Loucy (cell line): ENCODE data around the gene BCKDHB.

ENCODE experiments used
- H2AFZ ChIP-seq: fragments of 200-600 bp; sonication (generic); 2 replicates; pipeline ENCODE4 v1.6.0; 2016; ENCODE audit warnings: antibody characterized with exemption, mild to moderate bottlenecking, low read length, moderate library complexity
- H3F3A ChIP-seq: fragments of 200-600 bp; 2 replicates; pipeline ENCODE4 v1.6.0; 2016; ENCODE audit warnings: antibody characterized with exemption, low read depth, mild to moderate bottlenecking
- H3K27me3 ChIP-seq: fragments of 200-600 bp; sonication (generic); 2 replicates; pipeline ENCODE4 v1.6.1; 2014; ENCODE audit warnings: low read length, mild to moderate bottlenecking; ENCODE audit not compliant: insufficient read depth, poor library complexity, severe bottlenecking
- H3K36me3 ChIP-seq: fragments of 200-600 bp; sonication (generic); 2 replicates; pipeline ENCODE4 v1.6.1; 2016; ENCODE audit warnings: low read length; ENCODE audit not compliant: insufficient read depth
- H3K4me1 ChIP-seq: fragments of 200-600 bp; sonication (generic); 2 replicates; pipeline ENCODE4 v1.5.1; 2014; ENCODE audit warnings: low read length, mild to moderate bottlenecking; ENCODE audit not compliant: insufficient read depth, poor library complexity, severe bottlenecking
- H3K4me2 ChIP-seq: fragments of 200-600 bp; sonication (generic); 2 replicates; pipeline ENCODE4 v1.6.0; 2014; ENCODE audit warnings: antibody characterized with exemption, low read length, low read depth, mild to moderate bottlenecking; ENCODE audit not compliant: poor library complexity, severe bottlenecking
- H3K4me3 ChIP-seq: fragments of 200-600 bp; sonication (generic); 2 replicates; pipeline ENCODE4 v1.5.1; 2014; ENCODE audit warnings: low read length, mild to moderate bottlenecking, mixed read lengths; ENCODE audit not compliant: poor library complexity, severe bottlenecking
- H3K79me2 ChIP-seq: fragments of 200-600 bp; sonication (generic); 2 replicates; pipeline ENCODE4 v1.6.1; 2014; ENCODE audit warnings: low read length; ENCODE audit not compliant: insufficient read depth
- H3K9ac ChIP-seq: fragments of 200-600 bp; sonication (generic); 2 replicates; pipeline ENCODE4 v1.6.0; 2014; ENCODE audit warnings: mild to moderate bottlenecking, low read depth, low read length, moderate library complexity; ENCODE audit not compliant: poor library complexity, severe bottlenecking
- H3K9me2 ChIP-seq: fragments of 200-600 bp; sonication (generic); replicated peaks from 2 replicates; pipeline ENCODE4 v1.6.1; 2016; ENCODE audit warnings: low read depth, low read length, mixed read lengths
- H3K9me3 ChIP-seq: fragments of 200-600 bp; sonication (generic); 2 replicates; pipeline ENCODE4 v1.6.1; 2014; ENCODE audit warnings: mild to moderate bottlenecking, antibody characterized with exemption, low read length, low read depth; ENCODE audit not compliant: insufficient read depth
- H4K20me1 ChIP-seq: fragments of 200-600 bp; sonication (generic); 2 replicates; pipeline ENCODE4 v1.6.0; 2014; ENCODE audit warnings: antibody characterized with exemption, low read length, mild to moderate bottlenecking; ENCODE audit not compliant: insufficient read depth, poor library complexity, severe bottlenecking
- EZH2phosphoT487 ChIP-seq: fragments of 200-600 bp; IDR thresholded peaks from 2 replicates; pipeline ENCODE4 v1.6.1; 2018; ENCODE audit warnings: antibody characterized with exemption, mild to moderate bottlenecking, moderate library complexity, borderline replicate concordance
- TF ChIP-seq, protein P1 (sequence below): fragments of 200-600 bp; sonication (generic); conservative IDR thresholded peaks from 2 replicates; pipeline ENCODE4 v1.5.1; 2014; ENCODE audit warnings: mild to moderate bottlenecking, antibody characterized with exemption, low read length

BCKDHB gene

DNA sequence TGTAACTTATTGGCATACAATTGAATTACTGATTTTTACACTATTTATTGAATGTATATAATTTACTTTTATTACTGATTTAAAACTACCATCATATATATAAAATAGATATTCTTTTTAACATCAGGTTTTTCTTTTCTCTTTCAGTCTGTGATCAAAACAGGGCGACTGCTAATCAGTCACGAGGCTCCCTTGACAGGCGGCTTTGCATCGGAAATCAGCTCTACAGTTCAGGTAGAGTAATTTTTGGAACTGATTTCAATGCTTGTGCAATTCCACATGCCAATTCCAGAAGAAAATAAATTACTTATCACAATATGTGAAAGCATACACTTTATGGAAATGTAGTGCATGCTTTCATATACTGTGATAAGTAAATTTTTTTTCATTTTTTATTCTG lies 166.5 kb downstream of the BCKDHB start:
- H3K9ac ChIP-seq, result no peak overlapping the region
- H2AFZ ChIP-seq, result no peak overlapping the region
- H3K9me2 ChIP-seq, result no peaks in the 10 kb centered on the region
- no peaks in the 10 kb centered on the region for H4K20me1 ChIP-seq
- no peaks in the 10 kb centered on the region for H3K4me1 ChIP-seq
- H3K36me3 ChIP-seq, result no peaks in the 10 kb centered on the region
- no peak for TF ChIP-seq EZH2phosphoT487
- TF ChIP-seq, protein P1, sequence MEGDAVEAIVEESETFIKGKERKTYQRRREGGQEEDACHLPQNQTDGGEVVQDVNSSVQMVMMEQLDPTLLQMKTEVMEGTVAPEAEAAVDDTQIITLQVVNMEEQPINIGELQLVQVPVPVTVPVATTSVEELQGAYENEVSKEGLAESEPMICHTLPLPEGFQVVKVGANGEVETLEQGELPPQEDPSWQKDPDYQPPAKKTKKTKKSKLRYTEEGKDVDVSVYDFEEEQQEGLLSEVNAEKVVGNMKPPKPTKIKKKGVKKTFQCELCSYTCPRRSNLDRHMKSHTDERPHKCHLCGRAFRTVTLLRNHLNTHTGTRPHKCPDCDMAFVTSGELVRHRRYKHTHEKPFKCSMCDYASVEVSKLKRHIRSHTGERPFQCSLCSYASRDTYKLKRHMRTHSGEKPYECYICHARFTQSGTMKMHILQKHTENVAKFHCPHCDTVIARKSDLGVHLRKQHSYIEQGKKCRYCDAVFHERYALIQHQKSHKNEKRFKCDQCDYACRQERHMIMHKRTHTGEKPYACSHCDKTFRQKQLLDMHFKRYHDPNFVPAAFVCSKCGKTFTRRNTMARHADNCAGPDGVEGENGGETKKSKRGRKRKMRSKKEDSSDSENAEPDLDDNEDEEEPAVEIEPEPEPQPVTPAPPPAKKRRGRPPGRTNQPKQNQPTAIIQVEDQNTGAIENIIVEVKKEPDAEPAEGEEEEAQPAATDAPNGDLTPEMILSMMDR, result no peak
- H3K27me3 ChIP-seq, result no peaks in the 10 kb centered on the region
- no peak overlapping the region for H3K4me2 ChIP-seq
- no peaks in the 10 kb centered on the region for H3F3A ChIP-seq
- H3K79me2 ChIP-seq, result no peaks in the 10 kb centered on the region
- no peak overlapping the region for H3K4me3 ChIP-seq
- no peaks in the 10 kb centered on the region for H3K9me3 ChIP-seq

DNA sequence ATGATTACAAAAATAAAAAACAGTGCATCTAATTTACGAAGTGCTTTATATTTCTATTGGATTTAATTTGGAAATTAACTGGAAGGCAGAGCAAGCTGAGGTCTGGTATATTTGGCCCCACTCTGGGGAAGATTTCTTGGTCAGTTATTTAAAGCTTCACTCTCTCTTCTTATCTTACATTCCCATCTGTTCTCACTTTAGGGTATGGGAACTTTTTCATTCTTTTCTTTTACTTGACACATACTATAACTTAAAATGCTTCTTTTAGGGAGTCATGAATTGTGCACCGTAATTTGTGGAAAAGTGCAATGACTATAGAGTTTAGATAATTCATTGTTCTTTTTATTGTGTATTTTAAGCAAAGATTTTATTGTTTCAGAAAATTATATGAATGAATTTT lies 170.4 kb downstream of the BCKDHB start:
- H3K9me2 ChIP-seq, result no peaks in the 10 kb centered on the region
- H3K4me2 ChIP-seq, result no peak overlapping the region
- no peak overlapping the region for H3K9ac ChIP-seq

DNA sequence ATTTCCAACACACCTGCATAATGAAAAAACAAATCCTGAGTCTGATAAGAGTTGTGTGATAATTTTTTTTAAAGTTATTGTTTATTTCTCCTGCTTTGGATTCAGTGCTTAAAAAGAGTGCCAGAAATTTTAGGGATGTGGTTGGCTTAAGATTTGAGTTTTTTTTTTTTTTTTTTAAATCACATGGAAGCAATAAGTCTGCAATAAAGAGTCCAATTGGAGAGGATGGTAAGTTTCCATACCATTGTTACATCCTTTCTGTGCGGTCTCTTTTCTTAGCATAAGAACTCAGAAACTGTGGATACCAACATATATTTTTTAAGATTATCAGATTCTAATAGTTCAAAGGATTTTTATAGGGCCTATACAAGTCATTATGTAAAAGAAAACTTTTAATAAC lies 171.0 kb downstream of the BCKDHB start:
- no peaks in the 10 kb centered on the region for H3K9me3 ChIP-seq
- no peaks in the 10 kb centered on the region for H3F3A ChIP-seq
- peaks cover 5% of the 10 kb centered on the region for H3K4me1 ChIP-seq
- H3K9ac ChIP-seq, result no peak overlapping the region
- H3K4me2 ChIP-seq, result no peak overlapping the region
- no peaks in the 10 kb centered on the region for H3K79me2 ChIP-seq
- H2AFZ ChIP-seq, result no peak overlapping the region
- H3K36me3 ChIP-seq, result no peaks in the 10 kb centered on the region
- no peaks in the 10 kb centered on the region for H3K9me2 ChIP-seq
- no peaks in the 10 kb centered on the region for H4K20me1 ChIP-seq
- no peaks in the 10 kb centered on the region for H3K27me3 ChIP-seq
- H3K4me3 ChIP-seq, result no peak overlapping the region
- TF ChIP-seq EZH2phosphoT487, result no peak
- TF ChIP-seq, protein P1, result no peak

More for the DNA sequence above, 170.4 kb downstream of the BCKDHB start:
- H3F3A ChIP-seq, result no peaks in the 10 kb centered on the region
- no peaks in the 10 kb centered on the region for H3K27me3 ChIP-seq
- no peaks in the 10 kb centered on the region for H4K20me1 ChIP-seq
- TF ChIP-seq, protein P1, result no peak
- TF ChIP-seq EZH2phosphoT487, result no peak
- H3K36me3 ChIP-seq, result no peaks in the 10 kb centered on the region
- H3K79me2 ChIP-seq, result no peaks in the 10 kb centered on the region
- no peak overlapping the region for H3K4me3 ChIP-seq
- no peak overlapping the region for H2AFZ ChIP-seq
- H3K9me3 ChIP-seq, result no peaks in the 10 kb centered on the region
- peaks cover 5% of the 10 kb centered on the region for H3K4me1 ChIP-seq
